ENCODE measurements around the gene TEKT3.

TEKT3 gene

DNA sequence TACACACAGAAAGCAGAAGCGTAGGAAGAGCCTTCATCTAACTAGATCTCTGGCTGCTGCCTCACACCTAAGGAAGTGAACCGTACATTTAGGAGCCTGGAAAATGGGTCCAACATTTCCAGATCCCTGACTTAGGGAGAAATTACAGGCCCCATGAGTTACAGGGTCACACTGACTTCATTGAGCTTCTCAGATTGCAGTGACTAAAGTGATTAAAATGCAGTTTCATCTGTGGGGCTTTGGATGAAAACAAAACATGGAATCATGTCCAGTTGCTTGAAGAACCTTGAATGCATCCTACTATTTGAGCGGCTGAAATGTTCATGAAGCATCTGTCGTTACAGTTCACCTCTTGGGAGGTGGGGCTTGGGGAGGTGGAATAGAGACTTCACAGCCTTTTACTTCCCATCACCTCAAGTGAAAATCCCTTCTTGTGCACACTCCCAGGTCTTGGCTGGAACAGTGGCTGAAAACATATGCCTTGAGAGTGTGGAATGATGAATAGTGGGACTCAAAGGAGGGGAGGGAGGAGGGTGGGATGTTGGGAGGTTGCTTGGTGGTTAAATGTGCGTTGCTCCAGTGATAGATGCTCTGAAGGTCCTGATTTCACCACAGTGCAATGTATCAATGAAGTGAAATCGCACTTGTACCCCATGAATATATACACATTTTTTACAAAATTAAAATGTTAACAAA, 19.7 kb downstream of the TEKT3 start:
- no peak for DNase-seq (ENCODE audit: low read depth)
- no peak overlapping the region for H3K4me3 ChIP-seq (ENCODE audit: low read length)
- TF ChIP-seq, protein P1, sequence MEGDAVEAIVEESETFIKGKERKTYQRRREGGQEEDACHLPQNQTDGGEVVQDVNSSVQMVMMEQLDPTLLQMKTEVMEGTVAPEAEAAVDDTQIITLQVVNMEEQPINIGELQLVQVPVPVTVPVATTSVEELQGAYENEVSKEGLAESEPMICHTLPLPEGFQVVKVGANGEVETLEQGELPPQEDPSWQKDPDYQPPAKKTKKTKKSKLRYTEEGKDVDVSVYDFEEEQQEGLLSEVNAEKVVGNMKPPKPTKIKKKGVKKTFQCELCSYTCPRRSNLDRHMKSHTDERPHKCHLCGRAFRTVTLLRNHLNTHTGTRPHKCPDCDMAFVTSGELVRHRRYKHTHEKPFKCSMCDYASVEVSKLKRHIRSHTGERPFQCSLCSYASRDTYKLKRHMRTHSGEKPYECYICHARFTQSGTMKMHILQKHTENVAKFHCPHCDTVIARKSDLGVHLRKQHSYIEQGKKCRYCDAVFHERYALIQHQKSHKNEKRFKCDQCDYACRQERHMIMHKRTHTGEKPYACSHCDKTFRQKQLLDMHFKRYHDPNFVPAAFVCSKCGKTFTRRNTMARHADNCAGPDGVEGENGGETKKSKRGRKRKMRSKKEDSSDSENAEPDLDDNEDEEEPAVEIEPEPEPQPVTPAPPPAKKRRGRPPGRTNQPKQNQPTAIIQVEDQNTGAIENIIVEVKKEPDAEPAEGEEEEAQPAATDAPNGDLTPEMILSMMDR (IDR thresholded peaks at IDR 0.05; ENCODE audit: insufficient read depth, low read depth, low read length, missing control alignments), result no peak

DNA sequence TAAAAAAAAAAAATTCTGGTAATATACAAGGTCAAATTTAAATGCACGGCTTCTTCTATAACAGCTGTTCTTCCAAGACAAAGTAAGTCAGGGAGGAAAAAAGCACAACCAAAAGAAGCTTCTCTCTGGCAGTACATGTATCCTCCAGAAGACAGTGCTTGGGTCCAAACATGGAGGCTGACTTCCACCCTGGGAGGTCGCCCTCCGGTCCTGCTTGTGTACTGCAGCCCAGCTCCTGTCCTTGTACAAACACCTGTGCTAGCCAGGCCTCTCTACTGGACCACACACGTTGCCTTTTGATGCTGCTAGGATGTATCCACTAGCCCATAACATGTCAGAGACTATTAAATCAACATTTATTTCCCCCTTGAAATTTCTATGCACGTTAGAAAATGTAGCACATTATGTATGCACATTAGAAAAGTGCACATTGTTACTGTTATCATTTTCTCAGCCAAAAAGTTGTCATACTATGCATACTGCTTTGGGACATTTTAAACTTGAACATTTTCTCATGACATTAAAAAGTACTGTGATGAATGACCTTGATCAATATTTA, 21.9 kb downstream of the TEKT3 start:
- no peak for DNase-seq (ENCODE audit: low read depth)
- TF ChIP-seq, protein P1 (IDR thresholded peaks at IDR 0.05; ENCODE audit: insufficient read depth, low read depth, low read length, missing control alignments), result no peak
- H3K4me3 ChIP-seq (ENCODE audit: low read length), result no peak overlapping the region

DNA sequence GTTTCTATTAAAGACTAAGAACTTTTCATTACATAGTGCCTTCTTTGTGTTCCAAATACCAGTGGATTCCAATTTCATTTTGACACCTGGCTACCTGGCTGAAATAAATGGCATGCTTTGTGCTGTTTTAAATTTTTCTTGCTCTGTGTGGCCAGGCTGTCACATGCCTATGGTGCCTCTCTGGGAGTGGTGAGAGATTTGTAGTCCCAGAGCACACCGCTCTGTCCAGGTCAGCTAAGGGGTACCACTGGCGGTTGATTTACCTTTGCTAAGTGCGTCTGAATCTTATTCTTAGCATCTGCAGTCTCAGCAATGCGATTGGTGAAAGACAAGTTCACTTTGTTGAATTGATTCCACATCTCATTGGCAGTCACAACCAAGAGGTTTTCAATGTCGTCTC, 29.4 kb downstream of the TEKT3 start:
- DNase-seq (ENCODE audit: low read depth), result no peak
- TF ChIP-seq, protein P1 (IDR thresholded peaks at IDR 0.05; ENCODE audit: insufficient read depth, low read depth, low read length, missing control alignments), result no peak
- no peak overlapping the region for H3K4me3 ChIP-seq (ENCODE audit: low read length)

DNA sequence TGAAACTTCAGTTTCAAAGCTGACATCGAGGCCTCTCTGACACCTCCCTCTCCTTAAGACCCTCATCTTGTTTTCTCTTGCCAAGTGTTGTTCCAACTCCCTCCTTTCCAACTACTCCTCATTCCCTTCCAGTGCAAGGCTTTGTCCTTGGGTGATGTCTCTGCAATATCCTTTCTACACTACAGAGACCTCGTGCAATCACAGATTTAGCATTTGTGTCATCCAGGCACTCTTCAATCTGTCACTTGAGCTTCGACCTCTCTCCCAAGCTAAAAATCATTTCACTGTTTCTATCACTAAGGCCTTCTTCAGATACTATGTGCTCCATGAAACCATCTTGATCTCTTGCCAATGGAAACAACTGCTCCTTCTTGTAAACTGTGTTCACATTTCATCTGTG, 31.6 kb downstream of the TEKT3 start:
- no peak for DNase-seq (ENCODE audit: low read depth)
- TF ChIP-seq, protein P1 (IDR thresholded peaks at IDR 0.05; ENCODE audit: insufficient read depth, low read depth, low read length, missing control alignments), result no peak
- no peak overlapping the region for H3K4me3 ChIP-seq (ENCODE audit: low read length)

DNA sequence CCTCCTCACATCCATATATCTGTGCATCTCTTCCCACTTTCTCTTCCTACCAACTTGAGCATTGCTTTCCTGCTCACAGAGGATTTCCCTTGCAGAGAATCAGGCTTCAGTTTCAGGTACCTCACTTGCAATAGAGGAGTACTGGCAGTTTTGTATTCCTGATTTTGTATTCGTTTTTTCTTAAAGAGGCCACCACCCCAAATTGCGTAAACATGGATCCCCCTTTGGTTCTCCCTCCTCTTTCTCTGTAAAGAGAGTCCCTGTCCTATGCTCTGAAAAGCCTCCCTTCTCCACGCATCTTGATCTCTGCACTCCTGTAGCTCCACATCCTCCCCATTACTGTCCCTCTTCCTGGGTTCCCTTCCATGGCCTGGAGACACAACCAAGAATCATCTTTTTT, 32.2 kb downstream of the TEKT3 start:
- DNase-seq (ENCODE audit: low read depth), result no peak
- H3K4me3 ChIP-seq (ENCODE audit: low read length), result no peak overlapping the region
- TF ChIP-seq, protein P1 (IDR thresholded peaks at IDR 0.05; ENCODE audit: insufficient read depth, low read depth, low read length, missing control alignments), result no peak

DNA sequence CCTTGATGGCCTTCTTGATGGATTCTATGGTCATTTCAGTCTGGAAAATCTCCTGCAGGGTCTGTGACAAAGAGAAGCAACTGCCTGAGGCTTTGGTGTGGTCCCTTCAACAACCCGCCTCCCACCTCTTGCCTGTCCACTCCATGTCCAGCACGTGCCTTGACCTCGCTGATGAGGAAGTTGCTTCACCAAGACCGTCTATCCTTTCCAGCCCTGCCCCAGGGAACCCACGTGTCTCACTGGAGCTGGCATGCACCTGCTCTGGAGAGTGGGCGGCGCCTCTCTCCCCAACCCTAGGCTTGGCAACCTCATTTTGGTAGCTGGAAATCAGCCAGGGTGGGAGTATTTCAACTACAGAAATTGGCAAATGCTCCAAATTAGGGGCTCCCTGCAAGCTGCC, 32.6 kb downstream of the TEKT3 start:
- no peak overlapping the region for H3K4me3 ChIP-seq (ENCODE audit: low read length)
- TF ChIP-seq, protein P1 (IDR thresholded peaks at IDR 0.05; ENCODE audit: insufficient read depth, low read depth, low read length, missing control alignments), result no peak
- DNase-seq (ENCODE audit: low read depth), result no peak

DNA sequence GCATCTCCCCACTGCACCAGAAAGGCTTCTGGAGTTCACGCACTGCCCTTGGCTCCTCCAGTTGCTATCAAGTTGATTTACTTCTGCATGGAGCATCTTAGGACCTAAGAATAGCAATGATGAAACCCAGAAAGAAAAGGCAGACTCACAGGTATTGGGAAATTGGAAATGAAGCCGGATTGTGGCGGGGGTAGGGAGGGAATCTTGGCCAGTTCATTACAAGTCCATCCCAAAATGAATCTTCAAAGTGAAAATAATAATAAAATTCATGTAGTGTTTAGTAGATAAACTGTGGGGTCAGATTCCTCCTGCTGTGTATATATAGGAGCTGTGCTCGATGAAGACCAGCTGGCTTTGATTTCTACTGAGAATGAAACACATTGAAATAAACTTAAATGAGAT, 33.7 kb downstream of the TEKT3 start:
- H3K4me3 ChIP-seq (ENCODE audit: low read length), result no peak overlapping the region
- no peak for DNase-seq (ENCODE audit: low read depth)
- TF ChIP-seq, protein P1 (IDR thresholded peaks at IDR 0.05; ENCODE audit: insufficient read depth, low read depth, low read length, missing control alignments), result no peak

Measured in epithelial cell of esophagus (primary cell).